HL-60/S4 (cell line): Measurements from ENCODE around the gene TMEM82.
"Not testable (repeated sequence)": the region's sequence is repeated elsewhere in the genome, so short reads cannot be mapped to it uniquely, and the experiment has no call there.

Source experiments
- in situ Hi-C: fragments of 300-500 bp; cut with MboI; formaldehyde crosslinking; loops from 2 replicates; pipeline ENCODE4 v1.14.3; 2022; ENCODE audit warnings: low sequenced_read_pairs

TMEM82 gene

DNA sequence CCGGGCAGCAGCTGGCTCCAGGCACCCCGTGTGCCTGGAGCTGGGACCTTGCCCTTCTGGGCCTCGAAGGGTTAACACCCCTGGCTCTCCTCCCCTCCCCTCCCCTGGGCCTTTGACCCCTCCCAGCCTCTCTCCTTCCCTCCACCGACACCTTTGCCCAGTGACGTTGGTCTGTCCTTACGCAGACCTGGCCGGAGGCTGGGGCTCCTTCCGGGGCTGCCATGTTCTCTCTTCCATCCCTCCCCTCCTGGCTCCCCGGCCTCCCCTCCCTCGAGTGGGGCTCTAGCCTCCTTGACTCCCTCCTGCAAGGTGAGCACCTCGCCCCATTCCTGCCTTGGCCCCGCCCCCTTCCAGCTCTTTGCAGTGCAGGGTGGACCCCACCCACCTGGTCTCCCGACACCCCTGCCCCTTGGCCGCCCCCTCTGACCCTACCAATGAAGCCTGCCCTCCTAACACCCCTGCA, at the start of gene TMEM82:
TSS of gene TMEM82 (plus strand) at position 161 of the 463 bp plus-strand sequence. CDS start at position 222, 61 bp downstream.
- in situ Hi-C loops: no loop called here

DNA sequence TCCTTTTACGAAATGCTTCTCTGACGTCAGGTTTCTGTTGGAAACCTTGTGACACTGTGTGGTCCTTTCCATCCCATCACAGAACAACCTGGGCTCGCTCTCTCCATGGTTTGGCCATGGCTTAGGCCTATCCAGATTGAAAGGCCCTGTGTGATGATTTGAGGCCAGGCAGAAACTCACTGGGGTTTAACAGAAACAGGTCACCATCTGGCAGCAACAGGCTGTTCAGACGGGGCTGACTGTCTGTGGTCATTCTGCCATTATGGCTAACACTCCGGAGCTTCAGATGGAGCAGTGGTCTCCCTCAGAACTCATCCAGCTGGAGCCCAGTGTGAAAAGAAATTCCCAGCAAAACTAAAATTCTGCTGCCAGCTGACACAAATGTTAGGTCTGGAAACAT, 48.9 kb upstream of the TMEM82 start:
- in situ Hi-C loops: no loop called here

DNA sequence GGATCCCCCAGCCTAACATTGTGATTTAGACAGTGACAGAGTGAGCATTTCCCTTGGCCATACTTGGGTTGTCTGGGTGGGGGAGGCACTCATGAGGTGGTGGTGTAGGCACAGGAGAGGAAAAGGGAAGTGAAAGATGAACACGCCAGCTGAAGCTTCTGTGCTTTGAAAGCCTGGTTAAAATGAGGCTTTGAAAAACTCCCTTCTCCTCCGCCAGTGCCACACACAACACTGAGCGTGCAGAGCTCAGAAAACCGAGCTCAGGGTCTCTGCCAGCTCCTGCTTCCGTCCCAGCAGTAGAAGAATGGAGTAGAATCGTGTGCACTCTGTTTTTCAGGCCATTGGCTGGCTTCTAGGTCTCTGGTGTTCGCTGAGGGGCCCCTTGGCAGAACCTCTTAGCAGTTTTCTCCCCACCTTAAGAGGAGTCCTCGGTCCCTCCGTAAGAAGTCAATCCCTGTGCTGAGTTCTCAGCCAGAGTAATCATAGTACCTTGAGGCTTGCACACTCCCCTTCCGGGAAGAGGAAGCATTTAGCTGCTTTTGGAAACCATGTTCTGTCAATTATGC, 45.3 kb upstream of the TMEM82 start:
- in situ Hi-C loops: no loop called here

DNA sequence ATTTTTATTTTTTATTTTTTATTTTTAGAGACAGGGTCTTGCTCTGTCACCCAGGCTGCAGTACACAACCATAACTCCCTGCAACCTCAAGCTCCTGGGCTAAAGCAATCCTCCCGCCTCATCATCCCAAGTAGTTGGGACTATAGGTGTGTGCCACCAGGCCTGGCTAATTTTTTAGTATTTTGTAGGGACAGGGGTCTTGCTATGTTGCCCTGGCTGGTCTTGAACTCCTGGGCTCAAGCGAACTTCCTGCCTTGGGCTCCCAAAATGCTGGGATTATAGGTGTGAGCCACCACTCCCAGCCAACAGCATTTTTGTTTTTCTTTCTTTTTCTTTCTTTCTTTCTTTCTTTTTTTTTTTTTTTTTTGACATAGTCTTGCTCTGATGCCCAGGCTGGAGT, 44.1 kb upstream of the TMEM82 start:
- in situ Hi-C loops: no loop called here

DNA sequence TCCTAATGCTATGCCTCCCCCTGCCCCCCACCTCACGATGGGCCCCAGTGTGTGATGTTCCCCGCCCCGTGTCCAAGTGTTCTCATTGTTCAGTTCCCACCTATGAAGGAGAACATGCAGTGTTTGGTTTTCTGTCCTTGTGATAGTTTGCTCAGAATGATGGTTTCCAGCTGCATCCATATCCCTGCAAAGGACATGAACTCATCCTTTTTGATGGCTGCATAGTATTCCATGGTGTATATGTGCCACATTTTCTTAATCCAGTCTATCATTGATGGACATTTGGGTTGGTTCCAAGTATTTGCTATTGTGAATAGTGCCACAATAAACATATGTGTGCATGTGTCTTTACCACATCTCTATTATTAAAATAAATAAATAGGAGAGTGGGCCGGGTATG, 43.0 kb upstream of the TMEM82 start:
- in situ Hi-C loops: not testable (repeated sequence)

DNA sequence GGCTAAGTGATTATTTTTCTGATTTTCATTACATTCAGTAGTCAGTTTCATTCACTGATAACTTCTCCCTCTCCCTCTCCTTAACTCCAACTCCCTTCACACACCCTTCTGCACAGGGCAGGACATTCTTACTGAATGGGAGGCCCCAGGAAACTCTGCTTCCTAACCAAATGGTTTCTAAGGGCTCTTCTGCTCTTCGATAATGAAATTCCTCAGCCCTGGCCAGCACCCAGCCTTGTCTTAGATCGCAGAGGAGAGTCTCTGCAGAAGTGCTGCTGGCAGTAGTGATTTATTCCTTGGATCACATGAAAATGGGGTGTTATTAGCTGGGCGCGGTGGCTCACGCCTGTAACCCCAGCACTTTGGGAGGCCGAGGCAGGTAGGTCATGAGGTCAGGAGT, 41.8 kb upstream of the TMEM82 start:
- in situ Hi-C loops: no loop called here

DNA sequence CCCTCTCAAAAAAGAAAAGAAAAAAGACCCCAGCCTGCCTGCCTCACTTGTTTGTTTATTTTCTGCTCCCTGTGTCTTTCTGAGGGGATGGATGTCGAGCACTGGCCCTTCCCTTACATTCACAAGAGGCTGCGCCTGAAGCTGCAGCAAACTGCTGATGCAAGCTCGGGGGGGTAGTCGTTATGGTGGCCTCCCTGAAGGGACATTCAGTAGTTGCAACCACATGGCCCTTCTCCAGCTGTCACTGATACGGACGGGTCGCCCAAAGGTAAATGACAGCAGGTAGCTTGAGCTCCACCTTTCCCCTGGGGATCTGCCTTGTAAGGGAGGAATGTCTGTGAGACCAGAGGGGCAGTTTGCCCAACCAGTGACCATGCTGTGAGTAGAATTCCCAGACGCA, 40.5 kb upstream of the TMEM82 start:
- in situ Hi-C loops: no loop called here

DNA sequence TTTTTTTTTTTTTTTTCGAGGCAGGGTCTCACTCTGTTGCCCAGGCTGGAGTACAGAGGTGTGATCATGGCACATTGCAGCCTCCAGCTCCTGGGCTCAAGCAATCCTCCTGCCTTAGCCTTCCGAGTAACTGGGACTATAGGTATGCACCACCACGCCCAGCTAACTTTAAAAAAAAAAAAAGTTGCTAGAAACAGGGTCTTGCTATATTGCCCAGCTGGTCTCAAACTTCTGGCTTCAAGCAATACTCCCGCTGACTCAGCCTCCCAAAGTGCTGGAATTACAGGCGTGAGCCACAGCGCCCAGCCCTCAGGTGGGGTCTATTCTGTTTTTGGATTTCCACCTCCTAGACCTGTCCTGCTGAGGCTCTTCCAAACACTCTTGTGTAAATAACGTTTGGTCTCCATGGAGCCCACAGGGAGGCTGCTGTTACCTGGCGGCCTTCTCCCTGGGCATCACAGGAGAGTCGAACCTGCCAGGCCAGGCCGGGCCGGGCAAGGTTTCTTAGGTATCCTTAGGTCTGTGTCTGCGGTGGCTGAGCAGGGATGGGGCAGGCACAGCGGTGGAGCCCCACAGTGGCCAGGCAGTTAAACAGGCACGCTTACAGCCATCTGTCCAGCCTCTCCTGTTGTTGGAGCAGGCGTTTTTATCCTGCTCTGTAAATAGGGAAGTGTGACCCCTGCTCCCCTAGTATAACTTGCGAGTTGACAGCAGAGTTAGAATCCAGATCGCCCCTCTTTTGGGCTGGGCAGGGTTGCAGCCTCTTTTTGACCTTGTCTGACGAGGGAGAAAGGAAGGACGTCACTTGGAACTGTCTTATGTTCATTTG, 39.4 kb upstream of the TMEM82 start:
- in situ Hi-C loops: no loop called here

DNA sequence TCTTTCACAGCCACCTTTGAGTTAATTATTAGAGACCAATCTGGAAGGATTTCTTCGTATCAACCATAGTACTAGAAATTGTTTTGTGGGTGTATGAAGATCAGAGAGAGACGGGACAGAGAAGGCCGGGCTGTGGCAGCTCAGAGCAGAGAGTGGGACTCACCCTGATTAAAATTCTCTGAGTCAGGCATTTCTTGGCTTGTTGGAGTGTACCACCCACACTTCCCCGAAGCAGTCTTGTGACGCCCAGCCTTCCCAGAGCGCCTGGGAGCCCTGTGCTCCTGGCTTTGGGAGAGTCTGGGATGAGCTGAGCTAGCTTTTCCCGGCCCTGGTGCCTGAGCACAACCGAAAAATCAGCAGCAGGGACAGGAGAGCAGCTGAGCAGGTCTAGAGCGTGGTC, 38.7 kb upstream of the TMEM82 start:
- in situ Hi-C loops: no loop called here

DNA sequence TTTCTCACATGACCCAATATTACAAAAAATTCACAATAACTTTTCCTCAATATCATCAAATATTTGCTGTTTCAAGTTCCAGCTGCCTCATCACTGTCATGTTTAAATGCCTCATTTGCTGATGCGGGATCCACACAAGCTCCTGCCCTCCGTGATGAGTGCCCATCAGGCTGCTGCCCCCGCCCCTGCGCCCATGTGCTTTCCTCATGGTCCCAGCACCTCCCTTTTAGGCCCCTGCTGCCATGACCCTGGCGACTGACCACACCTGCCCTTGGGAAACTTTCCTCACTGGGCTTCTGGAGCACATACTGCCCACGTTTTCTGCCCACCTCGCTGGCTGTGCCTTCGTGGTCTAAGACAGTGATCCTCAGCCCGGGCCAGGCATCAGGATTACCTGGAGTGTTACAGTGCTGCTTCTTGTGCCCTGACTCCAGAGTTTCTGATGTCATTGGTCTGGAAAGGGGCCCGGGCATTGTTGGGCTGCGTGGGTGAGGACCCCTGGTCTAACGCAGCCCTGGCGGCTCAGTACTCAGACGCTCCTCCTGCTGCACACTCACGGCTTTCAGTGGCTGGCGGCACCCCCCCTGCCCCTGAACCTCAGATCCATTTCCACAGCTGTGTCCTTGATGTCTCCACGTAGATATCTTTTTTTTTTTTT, 37.6 kb upstream of the TMEM82 start:
- in situ Hi-C loops: no loop called here

DNA sequence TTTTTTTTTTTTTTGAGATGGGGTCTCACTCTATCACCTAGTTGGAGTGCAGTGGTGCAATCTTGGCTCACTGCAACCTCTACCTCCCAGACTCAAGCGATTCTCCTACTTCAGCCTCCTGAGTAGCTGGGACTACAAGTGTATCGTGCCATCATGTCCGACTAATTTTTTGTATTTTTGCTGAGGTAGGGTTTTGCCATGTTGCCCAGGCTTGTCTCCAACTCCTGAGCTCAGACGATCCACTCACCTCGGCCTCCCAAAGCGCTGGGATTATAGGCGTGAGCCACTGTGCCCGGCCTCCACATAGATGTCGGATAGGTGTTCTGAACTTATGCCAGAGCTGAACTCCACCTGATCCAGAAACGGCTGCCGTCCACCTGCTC, 37.1 kb upstream of the TMEM82 start:
- in situ Hi-C loops: no loop called here

DNA sequence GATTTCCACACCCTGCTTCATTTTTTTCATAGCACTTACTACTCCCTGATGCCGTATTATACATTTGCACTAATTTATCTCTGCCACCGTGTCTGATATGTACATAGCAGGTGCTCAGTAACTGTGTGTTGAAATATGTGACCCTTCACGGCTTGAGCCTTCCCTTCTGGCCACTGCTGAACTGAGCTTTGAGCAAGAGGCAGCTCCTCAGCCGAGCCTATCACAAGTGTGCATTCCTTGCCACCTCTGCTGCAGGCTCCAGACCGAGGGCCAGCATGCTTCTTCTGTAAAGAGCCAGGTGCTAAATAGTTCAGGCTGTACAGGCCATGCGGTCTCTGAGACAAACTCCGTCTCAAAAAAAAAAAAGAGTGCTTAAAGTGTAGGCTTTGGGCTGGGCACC, 35.5 kb upstream of the TMEM82 start:
- in situ Hi-C loops: no loop called here

DNA sequence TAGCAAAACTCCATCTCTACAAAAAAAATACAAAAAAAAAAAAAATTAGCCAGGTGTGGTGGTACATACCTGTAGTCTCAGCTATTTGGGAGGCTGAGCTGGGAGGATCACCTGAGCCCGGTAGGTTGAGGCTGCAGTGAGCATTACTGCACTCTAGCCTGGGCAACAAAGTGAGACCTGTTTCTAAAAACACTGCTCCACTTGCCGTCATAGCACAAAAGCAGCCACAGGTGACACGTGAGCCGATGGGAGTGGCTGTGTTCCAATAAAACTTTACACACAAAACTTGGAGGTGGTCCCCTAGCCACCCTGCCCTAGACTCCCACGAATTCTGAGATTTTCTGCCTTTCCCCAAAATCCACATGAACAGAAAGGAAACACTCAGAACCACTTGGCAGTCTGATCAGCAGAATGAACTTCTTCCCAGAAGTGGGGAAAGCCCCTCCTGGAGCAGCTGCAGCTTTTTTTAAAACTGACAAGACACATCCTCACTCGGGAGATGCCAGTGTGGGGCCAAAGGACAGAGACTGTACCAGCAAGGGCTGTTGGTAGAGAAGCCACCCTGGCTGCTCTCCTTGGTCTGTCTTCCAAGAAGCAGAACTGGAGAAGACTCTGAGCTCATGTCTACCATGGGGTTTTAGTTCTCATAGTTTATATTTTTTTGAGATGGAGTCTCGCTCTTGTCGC, 34.9 kb upstream of the TMEM82 start:
- in situ Hi-C loops: no loop called here

DNA sequence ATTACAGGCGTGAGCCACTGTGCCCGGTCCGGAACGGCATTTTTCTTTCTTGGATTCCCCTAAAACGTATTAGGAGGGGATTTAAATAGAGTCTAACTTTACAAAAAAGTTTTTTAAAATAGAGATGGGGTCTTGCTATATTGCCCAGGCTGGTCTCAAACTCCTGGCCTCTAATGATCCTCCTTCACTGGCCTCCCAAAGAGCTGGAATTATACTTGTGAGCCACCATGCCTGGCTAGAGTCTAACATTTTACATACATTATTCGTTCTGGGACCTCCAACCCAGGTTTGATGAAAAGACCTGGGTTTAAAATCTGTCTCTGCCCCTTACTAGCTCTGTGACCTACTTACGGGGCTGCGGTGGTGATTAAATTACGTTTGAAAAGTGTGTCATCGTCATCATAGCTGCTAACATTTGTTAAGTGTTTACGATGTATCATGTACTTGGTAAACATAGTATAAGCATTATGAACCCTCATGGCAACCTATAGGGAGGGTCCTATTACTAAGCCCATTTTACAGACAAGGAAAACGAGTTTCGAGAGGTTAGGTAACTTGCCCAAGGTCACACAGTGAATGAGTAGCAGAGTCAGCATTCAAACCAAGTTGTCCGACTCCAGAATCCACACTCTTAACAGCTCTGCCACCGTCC, 33.7 kb upstream of the TMEM82 start:
- in situ Hi-C loops: no loop called here

DNA sequence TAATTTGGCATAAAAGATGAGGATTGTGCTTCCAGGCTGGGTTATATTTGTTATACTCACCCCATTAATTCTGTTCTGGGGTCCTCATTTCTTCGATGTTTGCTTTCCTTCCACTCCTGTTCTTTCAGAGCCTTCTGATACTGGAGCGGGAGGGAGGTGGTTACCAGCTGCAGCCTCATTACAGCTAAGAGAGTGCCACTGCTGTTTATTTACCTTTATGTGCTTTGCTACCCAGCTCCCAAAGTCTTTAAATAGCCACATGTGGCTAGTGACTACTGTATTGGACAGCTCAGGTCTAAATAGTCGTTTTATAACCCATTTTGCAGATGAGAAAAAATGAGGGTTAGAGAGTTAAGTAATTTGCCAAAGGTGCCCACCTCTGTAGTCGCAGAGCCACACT, 33.1 kb upstream of the TMEM82 start:
- in situ Hi-C loops: no loop called here

DNA sequence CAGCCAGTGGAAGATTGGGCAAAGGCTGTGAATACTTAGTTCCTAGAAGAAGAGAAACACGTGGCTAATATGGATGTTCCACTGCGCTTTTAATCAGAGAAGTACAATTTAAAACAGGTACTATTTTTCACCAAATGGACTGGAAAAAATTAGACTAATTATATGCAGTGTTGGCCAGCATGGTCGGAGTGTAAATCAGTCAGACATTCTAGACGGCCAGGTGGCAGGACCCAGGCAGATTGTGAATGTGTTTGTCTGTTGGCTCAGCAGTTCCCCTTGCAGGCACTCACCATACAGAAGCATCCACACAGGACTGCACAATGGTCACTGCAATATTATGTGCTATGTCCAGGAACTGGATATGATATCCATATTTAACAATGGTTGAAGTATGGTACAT, 30.1 kb upstream of the TMEM82 start:
- in situ Hi-C loops: no loop called here

DNA sequence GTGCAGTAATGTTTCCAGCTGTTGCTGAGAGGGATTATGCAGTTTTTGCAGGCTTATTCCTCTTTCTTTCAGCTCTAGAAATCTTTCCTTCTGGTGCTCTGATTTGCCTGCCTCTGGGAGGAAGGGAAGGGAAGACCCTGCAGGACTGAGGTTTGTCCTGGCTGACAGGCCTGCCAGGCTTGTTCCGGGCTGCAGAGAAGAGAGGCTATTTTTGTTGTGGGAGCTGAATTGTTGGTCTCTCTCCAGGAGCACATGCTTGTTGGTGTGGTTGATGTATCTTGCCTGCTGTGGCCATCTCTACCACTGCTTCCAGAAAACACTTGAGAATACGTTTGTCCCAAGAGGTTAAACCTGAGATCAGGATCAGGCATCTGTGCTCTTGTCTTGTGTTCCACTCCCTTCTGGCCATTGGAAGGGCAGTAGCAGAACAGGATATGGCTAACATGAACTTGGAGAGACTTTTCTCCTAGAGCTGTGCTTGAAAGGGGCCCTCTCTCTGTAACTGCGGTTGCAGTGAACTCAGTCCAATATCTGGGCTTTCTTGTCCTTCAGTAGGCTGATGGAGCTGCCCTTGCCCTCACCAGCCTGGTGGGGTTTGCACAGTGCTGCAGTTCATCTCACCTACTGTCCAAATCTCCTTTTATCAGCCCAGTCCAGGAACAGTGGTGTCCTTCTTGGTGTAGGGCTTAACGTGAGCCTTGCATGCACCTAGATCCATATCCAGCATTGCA, 27.7 kb upstream of the TMEM82 start:
- in situ Hi-C loops: no loop called here

DNA sequence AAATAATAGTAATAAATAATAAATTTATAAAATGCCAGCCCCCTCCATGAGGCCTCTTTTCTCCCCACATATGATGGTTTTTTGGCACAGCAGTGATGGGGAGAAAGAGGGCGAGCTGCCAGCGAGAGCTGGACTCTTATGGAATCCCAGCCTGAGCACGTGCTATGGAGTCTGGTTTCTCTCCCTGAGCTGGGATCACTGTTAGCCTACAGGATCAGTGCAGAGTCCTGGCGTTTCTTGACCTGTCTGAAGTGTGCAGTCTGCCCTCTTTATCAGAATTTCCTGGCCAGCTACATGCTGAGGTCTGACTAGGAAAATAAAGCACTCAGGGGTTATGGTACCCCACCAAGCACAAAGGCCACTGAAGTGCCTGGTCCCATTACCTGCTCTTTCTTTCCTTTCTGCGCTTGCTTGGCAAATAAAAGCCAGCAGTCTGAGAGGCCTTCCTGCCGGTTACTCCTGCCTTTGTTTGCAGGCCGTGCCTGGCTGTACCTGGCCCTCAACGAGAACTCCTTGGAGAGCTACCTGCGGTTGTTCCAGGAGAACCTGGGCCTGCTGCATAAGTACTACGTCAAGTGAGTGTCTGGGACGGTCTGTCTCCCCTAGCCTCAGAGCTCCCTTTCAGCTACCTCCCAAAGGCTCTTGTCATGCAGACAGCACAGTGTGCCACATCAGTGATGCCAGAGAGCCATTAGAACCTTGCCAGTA, 24.7 kb upstream of the TMEM82 start:
- in situ Hi-C loops: no loop called here

DNA sequence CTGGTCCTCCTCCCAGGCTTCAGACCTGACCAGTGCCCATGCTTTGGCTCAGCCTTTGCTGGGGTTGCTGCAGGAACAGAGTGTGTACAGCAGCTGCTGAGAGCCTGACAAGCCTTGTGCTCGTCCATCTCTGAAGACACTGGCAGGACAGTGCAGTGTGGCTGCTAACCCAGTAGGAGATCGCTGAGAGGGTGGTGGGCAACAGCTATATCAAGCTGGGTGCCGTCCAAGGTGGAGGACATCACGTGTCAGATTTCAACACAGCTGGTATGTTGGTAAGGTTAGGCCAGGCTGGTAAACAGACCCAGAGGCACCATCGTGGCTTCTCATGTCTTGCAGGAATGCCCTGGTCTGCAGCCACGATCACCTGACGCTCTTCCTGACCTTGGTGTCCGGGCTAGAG, 24.1 kb upstream of the TMEM82 start:
- in situ Hi-C loops: no loop called here
